K562 (cell line): Measurements from ENCODE around the gene FBXO21. TPM values are rescaled to one million over a fixed set of nuclear protein-coding genes. Genes with fewer than 3 reads are reported as not detected.

ENCODE experiments used
- ATAC-seq: fragments of 200-7000 bp; cut with Tn5 transposase; 3 replicates; pipeline ENCODE4 v1.9.1; 2020; ENCODE audit warnings: moderate library complexity
- BruUV-seq: library from RNA; stranded (reverse); fragments of 400-500 nt; replicated peaks from 2 replicates; lab custom pipeline; 2021; lab: Mats Ljungman, UMichigan
- CTCF ChIA-PET: fragments of 300-600 bp; formaldehyde crosslinking; extraction: SDS; loops from one replicate; lab custom pipeline; 2021; ENCODE audit warnings: low intra/inter-chr PET ratio; lab: Yijun Ruan, JAX
- POLR2A ChIA-PET: fragments of 300-600, 350-650 bp; sonication (Branson Sonifier 250); formaldehyde crosslinking; extraction: SDS; loops from one replicate; lab custom pipeline; 2021; ENCODE audit warnings: antibody characterized with exemption, inconsistent platforms; lab: Yijun Ruan, JAX
- DNase-seq, 4 experiments: peaks; one replicate each; pipeline versions ENCODE4 v3.0.0 to v3.0.0-alpha.2; 2011 to 2018; ENCODE audit warnings: low spot score in 3 of 4, mixed read lengths in 3 of 4; ENCODE audit errors: extremely low read depth in 1 of 4
- FAIRE-seq: peaks from 2 replicates; lab custom pipeline; 2011; peaks lifted over from hg19 to GRCh38; lab: Jason Lieb, UNC
- H2AFZ ChIP-seq: 2 replicates; pipeline ENCODE4 v1.6.0; 2011; ENCODE audit warnings: low read depth, low read length, control low read depth, inconsistent platforms
- H3K27ac ChIP-seq: fragments of 200-600 bp; 3 replicates; pipeline ENCODE4 v1.8.0; 2011; ENCODE audit warnings: low read depth, mild to moderate bottlenecking, control low read depth, inconsistent platforms, low read length, moderate library complexity, mixed read lengths; ENCODE audit errors: extremely low read depth
- H3K27me3 ChIP-seq, 2 experiments: fragments of 300-600 bp in 1 of 2; 2 replicates in 1 of 2; 3 replicates in 1 of 2; pipeline versions ENCODE4 v1.6.0 to v1.8.0; 2011; ENCODE audit warnings: inconsistent platforms in 2 of 2, low read length in 2 of 2, mild to moderate bottlenecking in 1 of 2, mixed read lengths in 1 of 2, moderate library complexity in 1 of 2; ENCODE audit not compliant: control insufficient read depth in 2 of 2, insufficient read depth in 2 of 2
- H3K36me3 ChIP-seq: fragments of 300-600 bp; 3 replicates; pipeline ENCODE4 v1.8.0; 2011; ENCODE audit warnings: mild to moderate bottlenecking, low read length, inconsistent platforms; ENCODE audit not compliant: control insufficient read depth, insufficient read depth
- H3K4me1 ChIP-seq, 2 experiments: fragments of 200-600 bp in 1 of 2; replicated peaks in 1 of 2; 2 replicates in 1 of 2; 3 replicates in 1 of 2; pipeline versions ENCODE4 v1.5.1 to v1.8.0; 2011; ENCODE audit warnings: inconsistent platforms in 2 of 2, low read length in 2 of 2, mild to moderate bottlenecking in 1 of 2, mixed read lengths in 1 of 2, moderate library complexity in 1 of 2; ENCODE audit not compliant: control insufficient read depth in 2 of 2, insufficient read depth in 2 of 2
- H3K4me2 ChIP-seq: 2 replicates; pipeline ENCODE4 v1.6.1; 2011; ENCODE audit warnings: low read length, control low read depth, inconsistent platforms, mixed read lengths; ENCODE audit not compliant: insufficient read depth
- H3K4me3 ChIP-seq: fragments of 200-600 bp; sonication (generic), shearing (Covaris generic); 2 replicates; pipeline ENCODE4 v1.5.1; 2016; ENCODE audit warnings: control low read depth, inconsistent platforms
- H3K79me2 ChIP-seq: fragments of 200-600 bp; 3 replicates; pipeline ENCODE4 v1.8.0; 2011; ENCODE audit warnings: low read length, inconsistent platforms; ENCODE audit not compliant: control insufficient read depth, insufficient read depth
- H3K9ac ChIP-seq, 2 experiments: 2 replicates each; pipeline versions ENCODE4 v1.6.0 to v1.6.1; 2011; ENCODE audit warnings: low read depth in 2 of 2, low read length in 2 of 2, control low read depth in 1 of 2, inconsistent platforms in 1 of 2, mild to moderate bottlenecking in 1 of 2, mixed read lengths in 1 of 2; ENCODE audit not compliant: insufficient read depth in 1 of 2
- H3K9me1 ChIP-seq: one replicate; pipeline ENCODE4 v1.6.0; 2011; ENCODE audit warnings: inconsistent platforms, mild to moderate bottlenecking, low read length, moderate library complexity; ENCODE audit not compliant: control insufficient read depth, insufficient read depth
- H3K9me3 ChIP-seq: replicated peaks from 2 replicates; pipeline ENCODE4 v1.5.1; 2011; ENCODE audit warnings: low read depth, low read length, inconsistent platforms; ENCODE audit not compliant: control insufficient read depth, insufficient read depth
- H4K20me1 ChIP-seq: replicated peaks from 2 replicates; pipeline ENCODE4 v1.6.1; 2011; ENCODE audit warnings: low read length, inconsistent platforms, mixed read lengths; ENCODE audit not compliant: control insufficient read depth, insufficient read depth
- CAMTA2 ChIP-seq: fragments of 250-450 bp; sonication (Bioruptor Pico); conservative IDR thresholded peaks from 2 replicates; pipeline ENCODE4 v1.5.1; 2022
- CBFA2T2 ChIP-seq: fragments of 450-650 bp; conservative IDR thresholded peaks from 2 replicates; pipeline ENCODE4 v1.6.1; 2017; ENCODE audit warnings: mild to moderate bottlenecking
- ELK3 ChIP-seq: fragments of 450-650 bp; formaldehyde crosslinking; IDR thresholded peaks from 2 replicates; pipeline ENCODE4 v1.4.0; 2020; ENCODE audit warnings: mild to moderate bottlenecking
- GMEB1 ChIP-seq: fragments of 250-450 bp; sonication (Bioruptor Pico); IDR thresholded peaks from 2 replicates; pipeline ENCODE4 v1.4.0; 2020; ENCODE audit warnings: mild to moderate bottlenecking
- ID3 ChIP-seq, 2 experiments: fragments of 250-450 bp in 1 of 2; fragments of 450-650 bp in 1 of 2; sonication (Bioruptor Pico) in 1 of 2; IDR thresholded peaks; 2 replicates each; pipeline versions ENCODE4 v1.6.1 to v1.8.0; 2016 to 2021; ENCODE audit warnings: mild to moderate bottlenecking in 2 of 2, moderate library complexity in 2 of 2, missing compliant biosample characterization in 1 of 2, missing genetic modification characterization in 1 of 2
- KLF6 ChIP-seq: fragments of 250-450 bp; sonication (Bioruptor Pico); IDR thresholded peaks from 2 replicates; pipeline ENCODE4 v1.4.0; 2020; ENCODE audit warnings: mild to moderate bottlenecking, moderate library complexity, borderline replicate concordance
- TCF7L2 ChIP-seq: fragments of 150-350 bp; IDR thresholded peaks from 2 replicates; pipeline ENCODE4 v1.6.1; 2016; ENCODE audit warnings: low read depth, mild to moderate bottlenecking, low read length, moderate library complexity
- ZFP30 ChIP-seq: fragments of 250-450 bp; sonication (Bioruptor Pico); IDR thresholded peaks from 2 replicates; pipeline ENCODE4 v1.8.0; 2022; ENCODE audit warnings: moderate library complexity, mild to moderate bottlenecking, inconsistent platforms, borderline replicate concordance
- ZNF165 ChIP-seq: fragments of 250-450 bp; sonication (Bioruptor Pico); IDR thresholded peaks from 2 replicates; pipeline ENCODE4 v1.4.0; 2020; ENCODE audit warnings: borderline replicate concordance
- ZNF407 ChIP-seq: fragments of 450-650 bp; IDR thresholded peaks from 2 replicates; pipeline ENCODE4 v1.6.1; 2016; ENCODE audit warnings: low read depth
- ZNF583 ChIP-seq: fragments of 250-450 bp; sonication (Bioruptor Pico); IDR thresholded peaks from 2 replicates; pipeline ENCODE4 v1.4.0; 2020
- WGBS: fragments of 100-300 bp; shearing (Covaris generic); methylation state at CpG from one replicate; pipeline ENCODE4 v1.1.6; 2016; ENCODE audit warnings: low coverage, mixed read lengths; ENCODE audit not compliant: insufficient coverage; ENCODE audit errors: missing lambda C conversion rate; 5-methylcytosine and 5-hydroxymethylcytosine counted together
- in situ Hi-C: fragments of 300-500 bp; cut with MboI; formaldehyde crosslinking; loops from 4 replicates; pipeline ENCODE4 v1.15.0; 2018; ENCODE audit warnings: inconsistent platforms, mixed read lengths
- intact Hi-C: fragments of 100-400 bp; cut with micrococcal nuclease; formaldehyde crosslinking; loops from 2 replicates; pipeline ENCODE4 v1.14.2; 2022
- polyA plus RNA-seq, 8 experiments: library from polyadenylated mRNA; depleted of rRNA in 4 of 8; stranded (reverse) in 5 of 8; unstranded in 3 of 8; fragments of >200 nt; fragmentation: Nextera tagmentation in 2 of 8; fragmentation: Illumina TruSeq in 1 of 8; extraction: Ambion mirVana in 2 of 8; extraction: Trizol in 1 of 8; gene quantifications; 2 replicates each; pipeline versions ENCODE4 v1.2.1 to v1.2.3, GENCODE V29; 2011 to 2014; ENCODE audit warnings: inconsistent platforms in 1 of 8, missing spikeins in 1 of 8
- total RNA-seq, 7 experiments: library from RNA; depleted of rRNA in 6 of 7; stranded (reverse); fragments of >200 nt in 6 of 7; fragmentation: Illumina TruSeq in 2 of 7; extraction: Trizol in 2 of 7; gene quantifications; 2 replicates each; pipeline versions ENCODE4 v1.2.1 to v1.2.3, GENCODE V29; 2011 to 2021; ENCODE audit warnings: low replicate concordance in 1 of 7

Gene FBXO21
- total and polyA plus RNA-seq, 9 of the 15 experiments (the other 6 are each of a cell fraction or from before 2014, with no cell fraction given), result 3.0 to 50.9 (median 9.1) TPM

- Histone ChIP-seq H3K4me1 (no peaks in the 10 kb centered on the region), H3K9me3 (no peaks in the 10 kb centered on the region), H2AFZ (no peak overlapping the region), H3K9ac (no peak overlapping the region), H3K4me2 (no peak overlapping the region), H3K4me3 (no peak overlapping the region), H4K20me1 (no peaks in the 10 kb centered on the region), H3K79me2 (no peaks in the 10 kb centered on the region), H3K27ac (no peak overlapping the region), H3K27me3 (no peaks in the 10 kb centered on the region), H3K36me3 (peaks cover 67% of the 10 kb centered on the region; the same call in 2 of the 3 replicates), H3K9me1 (no peaks in the 10 kb centered on the region)
- BruUV-seq, result no TSS peak
- DNase-seq (no peak), FAIRE-seq (no peak), ATAC-seq (no peak)
- intact Hi-C loops, result no loop called here
- in situ Hi-C loops, result no loop called here
- ChIA-PET CTCF (no interaction called here), POLR2A (no interaction called here)
- 89% methylated on average over 4 of the region's 4 CpGs for WGBS
- TF ChIP-seq GMEB1 (CRISPR knock-in tag) (no peak), ZFP30 (CRISPR knock-in tag) (no peak), ZNF165 (no peak), ELK3 (no peak), CAMTA2 (CRISPR knock-in tag) (no peak), ID3 (CRISPR knock-in tag; IDR thresholded peaks at IDR 0.05) (no peak), ID3 (tag; IDR thresholded peaks at IDR 0.05) (no peak), KLF6 (CRISPR knock-in tag) (no peak), ZNF407 (no peak), TCF7L2 (no peak), CBFA2T2 (no peak), ZNF583 (CRISPR knock-in tag) (no peak)
Measured at GRCh38 chr12:117166107-117166506, 24.2 kb downstream of the FBXO21 start.
